Right lobe of liver (tissue), 4 donors: ENCODE data around the gene ART5.

Experiments used
- POLR2A ChIP-seq: fragments of 450-650 bp; IDR thresholded peaks from one replicate; pipeline ENCODE4 v1.6.1; 2017; ENCODE audit warnings: antibody characterized with exemption, mild to moderate bottlenecking
- TF ChIP-seq, protein P1 (sequence below), 4 donors: fragments of 200-600 bp in 3 of 4; fragments of 450-650 bp in 1 of 4; IDR thresholded peaks; one replicate each; pipeline versions ENCODE4 v1.5.1 to v1.8.0; 2016 to 2022; ENCODE audit warnings: antibody characterized with exemption in 4 of 4, mild to moderate bottlenecking in 2 of 4
- donor health status: DM: no; HTN: no; CAD: no.
- donor health status: DM: no; HTN: no; CAD: no.
- donor health status: DM: no; HTN: yes; CAD: no.

GRCh38 chr11:3632070-3632660 lies 9.6 kb downstream of the ART5 start:
- TF ChIP-seq, protein P1, sequence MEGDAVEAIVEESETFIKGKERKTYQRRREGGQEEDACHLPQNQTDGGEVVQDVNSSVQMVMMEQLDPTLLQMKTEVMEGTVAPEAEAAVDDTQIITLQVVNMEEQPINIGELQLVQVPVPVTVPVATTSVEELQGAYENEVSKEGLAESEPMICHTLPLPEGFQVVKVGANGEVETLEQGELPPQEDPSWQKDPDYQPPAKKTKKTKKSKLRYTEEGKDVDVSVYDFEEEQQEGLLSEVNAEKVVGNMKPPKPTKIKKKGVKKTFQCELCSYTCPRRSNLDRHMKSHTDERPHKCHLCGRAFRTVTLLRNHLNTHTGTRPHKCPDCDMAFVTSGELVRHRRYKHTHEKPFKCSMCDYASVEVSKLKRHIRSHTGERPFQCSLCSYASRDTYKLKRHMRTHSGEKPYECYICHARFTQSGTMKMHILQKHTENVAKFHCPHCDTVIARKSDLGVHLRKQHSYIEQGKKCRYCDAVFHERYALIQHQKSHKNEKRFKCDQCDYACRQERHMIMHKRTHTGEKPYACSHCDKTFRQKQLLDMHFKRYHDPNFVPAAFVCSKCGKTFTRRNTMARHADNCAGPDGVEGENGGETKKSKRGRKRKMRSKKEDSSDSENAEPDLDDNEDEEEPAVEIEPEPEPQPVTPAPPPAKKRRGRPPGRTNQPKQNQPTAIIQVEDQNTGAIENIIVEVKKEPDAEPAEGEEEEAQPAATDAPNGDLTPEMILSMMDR (IDR thresholded peaks at IDR 0.05) = no peak
- TF ChIP-seq POLR2A = no peak
